AG09309 (cell line): ENCODE data around the gene KRTAP5-10.
"Not testable (repeated sequence)": the region's sequence is repeated elsewhere in the genome, so short reads cannot be mapped to it uniquely, and the experiment has no call there.

Source experiments
- DNase-seq: peaks from one replicate; pipeline ENCODE4 v3.0.0-alpha.2; 2010; ENCODE audit warnings: low read depth
- H3K4me3 ChIP-seq: 2 replicates; pipeline ENCODE4 v1.5.1; 2011; ENCODE audit warnings: mild to moderate bottlenecking, low read depth, low read length, moderate library complexity; ENCODE audit not compliant: control insufficient read depth
- TF ChIP-seq, protein P1 (sequence below): IDR thresholded peaks from 2 replicates; pipeline ENCODE4 v1.5.1; 2011; ENCODE audit warnings: mild to moderate bottlenecking, low read depth, low read length, inconsistent platforms; ENCODE audit not compliant: insufficient read depth, control insufficient read depth; ENCODE audit errors: missing control alignments

Gene KRTAP5-10

DNA sequence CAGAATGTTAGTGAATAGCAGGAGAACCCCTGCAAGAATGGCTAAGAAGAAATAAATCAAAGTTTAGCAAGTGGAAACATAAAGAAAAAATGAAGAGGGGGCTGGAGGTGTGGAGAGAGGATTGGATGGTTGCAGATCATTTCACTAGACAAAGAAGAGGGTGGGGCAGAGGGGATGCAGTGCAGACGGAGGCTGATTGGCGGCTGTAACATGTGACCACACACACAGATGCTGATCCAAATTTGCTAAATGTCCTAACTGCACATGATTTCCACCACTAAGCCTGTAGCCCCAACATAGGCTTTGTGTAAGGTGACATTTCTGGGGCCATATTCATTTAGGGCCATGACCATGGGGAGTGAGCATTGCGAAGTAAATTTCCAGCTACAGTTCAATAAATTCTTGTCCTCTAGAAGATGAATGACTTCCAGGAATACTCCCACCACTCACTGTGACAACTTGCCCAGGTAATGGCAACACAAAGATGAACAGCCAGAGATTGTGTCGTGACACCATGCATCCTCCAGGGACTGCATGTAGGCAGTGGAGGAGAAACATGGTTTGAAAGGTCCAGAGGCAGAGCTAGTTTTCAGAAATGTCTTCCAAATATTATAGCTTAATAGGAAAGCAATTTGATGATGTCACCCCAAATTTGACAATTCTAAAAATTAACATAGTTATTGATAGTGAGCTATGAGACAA is 10.5 kb downstream of the KRTAP5-10 start:
- TF ChIP-seq, protein P1, sequence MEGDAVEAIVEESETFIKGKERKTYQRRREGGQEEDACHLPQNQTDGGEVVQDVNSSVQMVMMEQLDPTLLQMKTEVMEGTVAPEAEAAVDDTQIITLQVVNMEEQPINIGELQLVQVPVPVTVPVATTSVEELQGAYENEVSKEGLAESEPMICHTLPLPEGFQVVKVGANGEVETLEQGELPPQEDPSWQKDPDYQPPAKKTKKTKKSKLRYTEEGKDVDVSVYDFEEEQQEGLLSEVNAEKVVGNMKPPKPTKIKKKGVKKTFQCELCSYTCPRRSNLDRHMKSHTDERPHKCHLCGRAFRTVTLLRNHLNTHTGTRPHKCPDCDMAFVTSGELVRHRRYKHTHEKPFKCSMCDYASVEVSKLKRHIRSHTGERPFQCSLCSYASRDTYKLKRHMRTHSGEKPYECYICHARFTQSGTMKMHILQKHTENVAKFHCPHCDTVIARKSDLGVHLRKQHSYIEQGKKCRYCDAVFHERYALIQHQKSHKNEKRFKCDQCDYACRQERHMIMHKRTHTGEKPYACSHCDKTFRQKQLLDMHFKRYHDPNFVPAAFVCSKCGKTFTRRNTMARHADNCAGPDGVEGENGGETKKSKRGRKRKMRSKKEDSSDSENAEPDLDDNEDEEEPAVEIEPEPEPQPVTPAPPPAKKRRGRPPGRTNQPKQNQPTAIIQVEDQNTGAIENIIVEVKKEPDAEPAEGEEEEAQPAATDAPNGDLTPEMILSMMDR = no peak
- no peak overlapping the region for H3K4me3 ChIP-seq
- no peak for DNase-seq

DNA sequence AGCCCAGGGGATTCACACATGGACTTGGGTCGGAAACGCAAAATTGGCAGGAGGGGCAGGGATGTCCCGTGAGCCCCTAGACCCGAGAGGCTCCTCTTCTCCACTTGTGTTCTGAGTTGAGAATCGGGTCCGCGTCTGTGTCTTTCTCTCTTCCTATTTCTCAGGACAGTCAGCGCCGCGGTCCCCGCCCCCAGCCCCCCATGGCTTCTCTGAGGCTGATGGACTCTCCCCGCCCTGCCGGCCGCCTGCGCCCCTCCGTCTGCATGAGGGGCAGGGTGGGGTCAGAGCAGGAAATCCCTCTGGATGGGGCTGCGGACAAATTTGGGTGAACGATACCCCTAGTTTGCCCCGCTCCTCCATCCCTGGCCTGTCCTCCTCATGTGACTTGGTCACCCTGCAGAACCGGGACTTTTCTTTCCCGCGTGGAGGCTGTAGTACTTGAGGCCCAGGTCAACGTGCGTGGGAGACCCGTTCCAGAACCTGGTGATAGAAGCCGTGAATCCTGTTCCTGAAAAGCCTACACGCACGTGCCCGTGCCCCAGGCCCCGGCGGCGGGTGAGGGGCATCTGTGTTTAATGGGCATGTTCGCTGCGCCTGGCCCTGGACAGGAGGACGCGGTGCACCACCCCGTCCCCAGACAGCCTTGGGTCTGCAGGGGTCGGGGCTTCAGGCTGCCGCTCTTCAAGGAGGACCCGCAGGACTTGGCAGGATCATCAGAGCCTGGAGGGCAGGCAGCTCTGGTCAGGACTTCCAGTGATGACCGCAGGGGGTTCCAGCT is 11.5 kb downstream of the KRTAP5-10 start:
- H3K4me3 ChIP-seq, DNase-seq: not testable (repeated sequence)

DNA sequence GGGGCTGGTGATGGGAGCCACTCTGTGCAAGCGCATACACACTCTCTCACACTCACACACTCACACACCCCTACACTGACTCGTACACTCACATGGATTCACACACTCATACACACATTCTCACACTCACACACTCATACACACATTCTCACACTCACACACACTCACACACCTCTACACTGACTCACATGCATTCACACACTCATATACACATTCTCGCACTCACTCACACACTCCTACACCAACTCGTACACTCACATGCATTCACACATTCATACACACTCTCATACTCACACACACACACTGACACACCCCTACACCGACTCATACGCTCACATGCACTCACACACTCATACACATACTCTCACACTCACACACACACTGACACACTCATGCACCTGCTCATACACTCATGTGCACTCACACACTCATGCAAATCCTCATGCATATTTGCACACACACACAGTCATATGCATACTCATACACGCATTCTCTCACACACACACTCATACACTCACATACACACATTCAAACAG is 12.2 kb downstream of the KRTAP5-10 start:
- TF ChIP-seq, protein P1 = no peak
- H3K4me3 ChIP-seq = no peak overlapping the region
- no peak for DNase-seq

DNA sequence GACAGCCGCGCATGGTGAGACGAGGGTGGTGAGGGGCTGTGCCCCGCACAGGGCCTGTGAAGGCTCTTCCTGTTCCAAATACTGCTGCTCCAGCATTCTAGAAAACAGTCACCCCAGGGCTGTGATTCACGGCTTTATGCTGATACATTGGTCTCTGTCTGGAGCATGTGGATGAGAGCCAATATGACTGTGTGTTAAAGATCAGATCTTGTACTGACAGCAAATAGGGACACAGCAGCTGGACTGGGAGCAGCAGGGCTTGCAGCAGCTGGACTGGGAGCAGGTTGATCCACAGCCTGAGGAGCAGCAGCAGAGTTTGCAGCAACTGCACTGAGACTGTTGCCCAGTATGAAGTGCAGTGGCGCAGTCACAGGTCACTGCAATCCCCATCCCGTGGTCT is 14.2 kb downstream of the KRTAP5-10 start:
- H3K4me3 ChIP-seq, DNase-seq: not testable (repeated sequence)

GRCh38 chr11:71580057-71581003 is 15.0 kb downstream of the KRTAP5-10 start:
- H3K4me3 ChIP-seq = no peak overlapping the region
- DNase-seq = peak; percentile 54
- TF ChIP-seq, protein P1 = peak; percentile 90

GRCh38 chr11:71581826-71582225 is 16.5 kb downstream of the KRTAP5-10 start:
- DNase-seq = no peak
- TF ChIP-seq, protein P1 = no peak
- no peak overlapping the region for H3K4me3 ChIP-seq

DNA sequence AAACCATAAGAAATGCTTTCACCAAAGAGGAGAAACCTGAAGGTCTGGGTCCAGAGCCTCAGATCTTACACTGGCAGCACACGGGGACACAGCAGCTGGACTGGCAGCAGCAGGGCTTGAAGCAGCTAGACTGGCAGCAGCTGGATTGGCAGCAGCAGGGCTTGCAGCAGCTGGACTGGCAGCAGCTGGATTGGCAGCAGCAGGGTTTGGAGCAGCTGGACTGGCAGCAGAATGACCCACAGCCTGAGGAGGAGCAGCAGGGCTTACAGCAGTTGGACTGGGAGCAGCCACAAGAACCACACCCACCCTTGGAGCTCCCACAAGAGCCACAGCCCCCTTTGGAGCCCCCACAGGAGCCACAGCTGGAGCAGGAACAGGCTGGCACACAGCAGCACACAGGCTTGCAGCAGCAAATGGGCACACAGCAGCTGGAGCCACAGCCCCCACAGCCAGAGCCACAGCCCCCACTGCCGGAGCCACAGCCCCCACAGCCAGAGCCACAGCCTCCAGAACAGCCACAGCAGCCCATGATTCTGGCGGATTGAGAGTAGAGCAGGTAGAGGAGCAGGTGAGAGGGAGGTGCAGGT is 17.0 kb downstream of the KRTAP5-10 start, which contains the start of gene KRTAP5-11:
Gene KRTAP5-11, minus strand, starts transcription at position 567 of the 587 bp plus-strand sequence. Its CDS starts 38 bp downstream, at position 529.
- TF ChIP-seq, protein P1 = no peak
- H3K4me3 ChIP-seq = no peak within 1 kb of the TSS
- no peak for DNase-seq

DNA sequence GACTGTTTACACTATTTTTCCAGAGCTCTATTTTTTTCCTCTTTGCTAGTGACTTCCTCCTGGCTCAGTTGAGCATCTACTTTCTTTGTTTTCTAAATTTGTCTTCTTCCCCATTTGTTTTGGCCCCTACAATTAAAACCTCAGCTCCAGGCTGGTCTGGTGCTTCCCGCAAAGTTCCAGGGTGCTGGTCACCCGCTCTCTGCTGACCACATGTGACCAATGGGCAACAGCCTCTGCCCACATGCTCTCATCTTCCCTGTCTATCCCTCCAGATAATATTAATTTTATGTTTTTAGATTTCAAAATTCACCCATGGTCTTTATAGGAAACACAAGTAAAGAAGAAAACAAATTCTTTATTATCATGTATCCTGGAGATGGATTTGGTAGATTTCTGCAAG is 17.6 kb downstream of the KRTAP5-10 start:
- H3K4me3 ChIP-seq, DNase-seq: not testable (repeated sequence)

DNA sequence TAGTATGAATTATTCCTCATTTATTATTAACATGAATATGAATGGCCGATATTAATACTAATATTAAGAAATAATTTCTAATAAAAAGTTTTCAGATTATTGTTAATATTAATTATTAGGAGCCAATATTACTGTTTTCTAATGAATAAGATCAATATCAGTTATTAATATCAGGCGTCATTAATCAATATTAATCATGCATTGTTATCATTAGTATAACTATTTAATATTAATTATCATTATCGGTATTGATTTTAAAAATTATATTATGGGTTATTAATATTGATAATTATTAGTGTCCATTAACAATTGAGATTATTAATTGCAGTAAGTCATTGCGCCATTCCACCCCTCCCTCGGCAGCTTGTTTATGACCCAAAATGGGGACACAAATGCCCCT is 20.3 kb downstream of the KRTAP5-10 start:
- DNase-seq, H3K4me3 ChIP-seq: not testable (repeated sequence)

DNA sequence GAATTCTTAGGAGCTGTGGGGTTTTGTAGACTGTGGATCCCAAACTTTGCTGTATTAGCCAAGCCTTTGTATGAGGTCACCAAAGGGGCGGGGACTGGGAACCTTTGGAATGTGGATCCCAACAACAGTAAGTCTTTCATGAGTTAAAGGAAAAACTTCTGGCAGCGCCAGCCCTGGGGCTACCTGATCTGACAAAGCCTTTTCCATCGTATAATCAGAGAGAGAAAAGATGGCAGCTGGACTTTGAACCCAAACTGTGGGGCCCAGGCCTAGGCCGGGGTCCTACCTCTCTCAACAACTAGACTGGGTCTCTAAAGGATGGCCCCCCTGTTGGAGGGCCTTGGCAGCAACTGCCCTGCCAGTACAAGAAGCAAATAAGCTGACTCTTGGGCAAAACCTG is 23.0 kb downstream of the KRTAP5-10 start:
- not testable (repeated sequence) for DNase-seq, H3K4me3 ChIP-seq
